SK-N-SH treated with all-trans-retinoic acid at 6 μM for 48 hours (cell line): ENCODE data around the gene UGT1A9.

Source experiments
- BACH2 ChIP-seq: fragments of 250-450 bp; sonication (Bioruptor Pico); IDR thresholded peaks from 2 replicates; pipeline ENCODE4 v1.9.0; 2021; ENCODE audit warnings: mild to moderate bottlenecking, borderline replicate concordance
- ESRRG ChIP-seq: fragments of 250-450 bp; sonication (Bioruptor Pico); IDR thresholded peaks from 2 replicates; pipeline ENCODE4 v1.6.1; 2021; ENCODE audit warnings: mild to moderate bottlenecking
- GLIS3 ChIP-seq: fragments of 250-450 bp; sonication (Bioruptor Pico); IDR thresholded peaks from 2 replicates; pipeline ENCODE4 v1.5.0; 2020; ENCODE audit warnings: mild to moderate bottlenecking, moderate library complexity
- ISL1 ChIP-seq: fragments of 250-450 bp; sonication (Bioruptor Pico); IDR thresholded peaks from 2 replicates; pipeline ENCODE4 v2.1.2; 2022; ENCODE audit warnings: mild to moderate bottlenecking, moderate library complexity
- RARB ChIP-seq: fragments of 250-450 bp; sonication (Bioruptor Pico); IDR thresholded peaks from 2 replicates; pipeline ENCODE4 v1.8.0; 2021; ENCODE audit warnings: mild to moderate bottlenecking, moderate library complexity
- TCF4 ChIP-seq: fragments of 250-450 bp; sonication (Bioruptor Pico); IDR thresholded peaks from 2 replicates; pipeline ENCODE4 v1.8.0; 2021; ENCODE audit warnings: mild to moderate bottlenecking, moderate library complexity, borderline replicate concordance
- TOX ChIP-seq: fragments of 250-450 bp; sonication (Bioruptor Pico); IDR thresholded peaks from 2 replicates; pipeline ENCODE4 v1.8.0; 2021; ENCODE audit warnings: mild to moderate bottlenecking, moderate library complexity, borderline replicate concordance
- ZC3H10 ChIP-seq: fragments of 250-450 bp; sonication (Bioruptor Pico); IDR thresholded peaks from 2 replicates; pipeline ENCODE4 v1.5.1; 2021; ENCODE audit warnings: mild to moderate bottlenecking, moderate library complexity
- ZFP3 ChIP-seq: fragments of 250-450 bp; sonication (Bioruptor Pico); IDR thresholded peaks from 2 replicates; pipeline ENCODE4 v1.5.0; 2020; ENCODE audit warnings: mild to moderate bottlenecking, moderate library complexity
- TF ChIP-seq, protein P1 (sequence below): fragments of 250-450 bp; sonication (Bioruptor Pico); IDR thresholded peaks from 2 replicates; pipeline ENCODE4 v1.5.1; 2021; ENCODE audit warnings: mild to moderate bottlenecking, moderate library complexity
- TF ChIP-seq, protein P2 (sequence below): fragments of 250-450 bp; sonication (Bioruptor Pico); IDR thresholded peaks from 2 replicates; pipeline ENCODE4 v1.8.0; 2020; ENCODE audit warnings: mild to moderate bottlenecking, moderate library complexity, borderline replicate concordance

DNA sequence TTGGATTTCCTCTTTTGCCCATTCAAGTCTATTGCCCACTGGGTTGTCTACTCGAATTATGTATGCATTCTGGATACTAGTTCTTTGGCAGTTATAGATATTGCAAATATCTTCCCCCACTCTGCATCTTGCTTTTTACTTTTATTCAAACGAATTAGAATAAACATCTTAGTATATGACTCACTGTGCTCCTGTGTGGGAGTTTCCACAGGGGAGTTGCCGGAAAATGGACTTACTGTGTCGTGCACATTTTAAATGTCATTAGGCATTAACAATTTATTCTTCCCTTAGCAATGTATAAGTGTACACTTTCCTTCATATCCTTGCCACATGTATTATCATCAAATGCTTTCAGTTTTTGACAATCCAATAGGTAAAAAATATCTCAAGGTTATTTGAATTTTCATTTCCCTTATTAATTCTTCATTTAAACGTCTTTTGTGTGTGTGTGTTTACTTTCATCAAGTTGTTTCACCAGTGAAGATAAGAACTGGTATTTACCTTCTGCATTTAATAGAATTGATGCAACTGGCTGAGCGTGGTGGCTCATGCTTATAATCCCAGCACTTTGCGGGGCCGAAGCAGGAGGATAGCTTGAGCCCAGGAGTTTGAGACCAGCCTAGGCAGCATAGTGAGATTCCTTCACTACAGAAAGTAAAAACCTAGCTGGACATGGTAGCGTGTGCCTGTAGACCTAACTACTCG lies 36.4 kb downstream of the UGT1A9 start:
- TF ChIP-seq ZFP3 (CRISPR knock-in tag): no peak
- TF ChIP-seq BACH2 (CRISPR knock-in tag): no peak
- TF ChIP-seq GLIS3: no peak
- TF ChIP-seq ISL1: 0 out of 2 replicates have a peak, but pooled peaks have one; percentile 17
- no peak for TF ChIP-seq TCF4
- TF ChIP-seq, protein P1, sequence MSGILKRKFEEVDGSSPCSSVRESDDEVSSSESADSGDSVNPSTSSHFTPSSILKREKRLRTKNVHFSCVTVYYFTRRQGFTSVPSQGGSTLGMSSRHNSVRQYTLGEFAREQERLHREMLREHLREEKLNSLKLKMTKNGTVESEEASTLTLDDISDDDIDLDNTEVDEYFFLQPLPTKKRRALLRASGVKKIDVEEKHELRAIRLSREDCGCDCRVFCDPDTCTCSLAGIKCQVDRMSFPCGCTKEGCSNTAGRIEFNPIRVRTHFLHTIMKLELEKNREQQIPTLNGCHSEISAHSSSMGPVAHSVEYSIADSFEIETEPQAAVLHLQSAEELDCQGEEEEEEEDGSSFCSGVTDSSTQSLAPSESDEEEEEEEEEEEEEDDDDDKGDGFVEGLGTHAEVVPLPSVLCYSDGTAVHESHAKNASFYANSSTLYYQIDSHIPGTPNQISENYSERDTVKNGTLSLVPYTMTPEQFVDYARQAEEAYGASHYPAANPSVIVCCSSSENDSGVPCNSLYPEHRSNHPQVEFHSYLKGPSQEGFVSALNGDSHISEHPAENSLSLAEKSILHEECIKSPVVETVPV: no peak
- TF ChIP-seq ZC3H10 (CRISPR knock-in tag): no peak
- TF ChIP-seq RARB (CRISPR knock-in tag): no peak
- TF ChIP-seq TOX (CRISPR knock-in tag): no peak
- TF ChIP-seq, protein P2, sequence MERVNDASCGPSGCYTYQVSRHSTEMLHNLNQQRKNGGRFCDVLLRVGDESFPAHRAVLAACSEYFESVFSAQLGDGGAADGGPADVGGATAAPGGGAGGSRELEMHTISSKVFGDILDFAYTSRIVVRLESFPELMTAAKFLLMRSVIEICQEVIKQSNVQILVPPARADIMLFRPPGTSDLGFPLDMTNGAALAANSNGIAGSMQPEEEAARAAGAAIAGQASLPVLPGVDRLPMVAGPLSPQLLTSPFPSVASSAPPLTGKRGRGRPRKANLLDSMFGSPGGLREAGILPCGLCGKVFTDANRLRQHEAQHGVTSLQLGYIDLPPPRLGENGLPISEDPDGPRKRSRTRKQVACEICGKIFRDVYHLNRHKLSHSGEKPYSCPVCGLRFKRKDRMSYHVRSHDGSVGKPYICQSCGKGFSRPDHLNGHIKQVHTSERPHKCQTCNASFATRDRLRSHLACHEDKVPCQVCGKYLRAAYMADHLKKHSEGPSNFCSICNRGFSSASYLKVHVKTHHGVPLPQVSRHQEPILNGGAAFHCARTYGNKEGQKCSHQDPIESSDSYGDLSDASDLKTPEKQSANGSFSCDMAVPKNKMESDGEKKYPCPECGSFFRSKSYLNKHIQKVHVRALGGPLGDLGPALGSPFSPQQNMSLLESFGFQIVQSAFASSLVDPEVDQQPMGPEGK (CRISPR knock-in tag): no peak
- TF ChIP-seq ESRRG (CRISPR knock-in tag): no peak
